Right lobe of liver (tissue), 6 donors: ENCODE measurements around the gene RALBP1. TPM values are rescaled to one million over a fixed set of nuclear protein-coding genes. Genes with fewer than 3 reads are reported as not detected.

Experiments used
- ATAC-seq, 4 donors: fragments of 200-7000 bp; cut with Tn5 transposase; one replicate each; pipeline ENCODE4 v1.9.1; 2020; ENCODE audit warnings: mild to moderate bottlenecking in 4 of 4, moderate library complexity in 4 of 4
- DNase-seq, 3 donors: peaks; one replicate each; pipeline ENCODE4 v3.0.0-alpha.2; 2020
- H3K27ac ChIP-seq, 3 donors: fragments of 200-600 bp; one replicate each; pipeline ENCODE4 v1.8.0; 2022
- H3K27me3 ChIP-seq, 2 donors: fragments of 200-600 bp; one replicate each; pipeline ENCODE4 v1.8.0; 2022
- H3K36me3 ChIP-seq, 4 donors: fragments of 200-600 bp; sonication (generic) in 1 of 4; one replicate each; pipeline versions ENCODE4 v1.5.1 to v1.8.0; 2017 to 2022; ENCODE audit warnings: control low read depth in 1 of 4
- H3K4me1 ChIP-seq, 4 donors: fragments of 200-600 bp; sonication (generic) in 1 of 4; one replicate each; pipeline versions ENCODE4 v1.5.1 to v1.8.0; 2017 to 2022; ENCODE audit warnings: control low read depth in 1 of 4
- H3K4me3 ChIP-seq, 3 donors: fragments of 200-600 bp; one replicate each; pipeline ENCODE4 v1.8.0; 2022
- H3K9me3 ChIP-seq, 4 donors: fragments of 200-600 bp; sonication (generic) in 1 of 4; one replicate each; pipeline versions ENCODE4 v1.5.1 to v1.8.0; 2017 to 2022; ENCODE audit warnings: control low read depth in 1 of 4
- CTCF ChIP-seq, 4 donors: fragments of 200-600 bp in 3 of 4; fragments of 450-650 bp in 1 of 4; IDR thresholded peaks; one replicate each; pipeline versions ENCODE4 v1.5.1 to v1.8.0; 2016 to 2022; ENCODE audit warnings: antibody characterized with exemption in 4 of 4, mild to moderate bottlenecking in 2 of 4
- POLR2A ChIP-seq: fragments of 450-650 bp; IDR thresholded peaks from one replicate; pipeline ENCODE4 v1.6.1; 2017; ENCODE audit warnings: antibody characterized with exemption, mild to moderate bottlenecking
- WGBS: methylation state at CpG from one replicate; pipeline ENCODE4 v1.1.6; 2018; ENCODE audit warnings: low coverage, low lambda C conversion rate; ENCODE audit not compliant: insufficient coverage; ENCODE audit errors: missing lambda C conversion rate; 5-methylcytosine and 5-hydroxymethylcytosine counted together
- intact Hi-C, 2 donors: fragments of 100-400 bp; cut with DNase I; formaldehyde crosslinking; loops; one replicate each; pipeline versions ENCODE4 v1.11.2 to v1.14.1; 2022
- total RNA-seq, 6 experiments: library from RNA; depleted of rRNA in 2 of 6; stranded (reverse); fragments of >200 nt in 2 of 6; fragmentation: NEBNext Ultra II Directional in 3 of 6; extraction: Animal tissue kit (Norgen Biotek cat#: 25700) in 3 of 6; gene quantifications; one replicate each; pipeline versions ENCODE4 v1.1.0 to v1.2.4, GENCODE V29; 2016 to 2023
- donor health status: DM: no; HTN: yes; CAD: no.
- donor health status: DM: no; HTN: no; CAD: no.
- donor health status: DM: no; HTN: no; CAD: no.
- donor health status: DM: no; HTN: yes; CAD: no.
- donor health status: DM: no; HTN: yes; CAD: no.

Gene RALBP1
- total RNA-seq, 6 experiments from 2014 or later = 16.3 to 35.9 (median 21.5) TPM

GRCh38 chr18:9455718-9456511 is 19.4 kb upstream of the RALBP1 start:
- H3K27ac ChIP-seq = no peak overlapping the region
- H3K9me3 ChIP-seq = no peaks in the 10 kb centered on the region
- no peaks in the 10 kb centered on the region for H3K27me3 ChIP-seq
- intact Hi-C loops = no loop called here
- H3K36me3 ChIP-seq = no peaks in the 10 kb centered on the region
- 75% methylated on average over 2 of the region's 3 CpGs for WGBS
- DNase-seq (no peak), ATAC-seq (no peak)
- no peak overlapping the region for H3K4me3 ChIP-seq
- no peaks in the 10 kb centered on the region for H3K4me1 ChIP-seq
- TF ChIP-seq CTCF (IDR thresholded peaks at IDR 0.05) = no peak
- TF ChIP-seq POLR2A = no peak

- ATAC-seq = no peak
- TF ChIP-seq CTCF (IDR thresholded peaks at IDR 0.05) = no peak
- TF ChIP-seq POLR2A = no peak
- no peaks in the 10 kb centered on the region for H3K36me3 ChIP-seq
- no peak overlapping the region for H3K27ac ChIP-seq
- intact Hi-C loops = no loop called here
- peaks cover 0 to 12% (median 0%) of the 10 kb centered on the region in 4 donors for H3K9me3 ChIP-seq
- 45% methylated on average over 2 of the region's 2 CpGs for WGBS
- H3K27me3 ChIP-seq = no peaks in the 10 kb centered on the region
- no peaks in the 10 kb centered on the region for H3K4me1 ChIP-seq
- no peak overlapping the region for H3K4me3 ChIP-seq
- no peak for DNase-seq
Measured at GRCh38 chr18:9466127-9466526, 9.2 kb upstream of the RALBP1 start.

GRCh38 chr18:9466846-9467245 is 8.5 kb upstream of the RALBP1 start:
- no peak overlapping the region for H3K4me3 ChIP-seq
- no peak overlapping the region for H3K27ac ChIP-seq
- no peak for DNase-seq
- H3K4me1 ChIP-seq = no peaks in the 10 kb centered on the region
- no peaks in the 10 kb centered on the region for H3K36me3 ChIP-seq
- TF ChIP-seq CTCF (IDR thresholded peaks at IDR 0.05) (no peak), POLR2A (no peak)
- H3K9me3 ChIP-seq = peaks cover 0 to 12% (median 0%) of the 10 kb centered on the region in 4 donors
- no peak for ATAC-seq
- H3K27me3 ChIP-seq = no peaks in the 10 kb centered on the region
- intact Hi-C loops = no loop called here
- 62% methylated on average over 1 of the region's 1 CpG for WGBS

GRCh38 chr18:9468998-9469397 is 6.3 kb upstream of the RALBP1 start:
- Histone ChIP-seq H3K27me3 (no peaks in the 10 kb centered on the region), H3K4me1 (no peaks in the 10 kb centered on the region), H3K27ac (no peak overlapping the region), H3K9me3 (peaks cover 0 to 12% (median 0%) of the 10 kb centered on the region in 4 donors), H3K4me3 (no peak overlapping the region), H3K36me3 (no peaks in the 10 kb centered on the region)
- intact Hi-C loops = no loop called here
- ATAC-seq = no peak
- TF ChIP-seq POLR2A = no peak
- TF ChIP-seq CTCF (IDR thresholded peaks at IDR 0.05) = no peak
- no peak for DNase-seq
- WGBS = 69% methylated on average over 3 of the region's 3 CpGs
